ENCODE data around the gene INSYN2B.
A peak's percentile ranks its signal among the peaks of the same experiment; 100 is the strongest.
"Not testable (repeated sequence)": the region's sequence is repeated elsewhere in the genome, so short reads cannot be mapped to it uniquely, and the experiment has no call there.

The INSYN2B gene

DNA sequence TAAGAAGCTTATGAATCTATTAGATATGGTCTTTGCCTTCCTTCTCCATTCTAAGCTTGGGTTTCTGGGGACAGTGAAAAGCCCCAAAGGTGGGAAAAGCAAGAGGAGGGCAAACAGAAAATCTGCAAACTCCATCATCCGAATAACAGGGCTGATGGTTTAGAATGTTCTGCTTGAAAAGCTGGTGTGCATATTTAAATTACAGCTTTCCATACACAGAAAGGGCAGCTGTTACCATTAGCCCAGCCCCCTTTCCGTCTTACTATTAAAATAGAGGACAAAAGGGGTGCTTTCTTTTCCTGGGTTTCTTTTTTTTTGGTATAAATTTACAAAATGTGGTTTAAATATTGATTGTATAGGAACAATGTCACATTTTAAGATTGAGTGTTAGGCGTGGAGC, 22.0 kb downstream of the INSYN2B start:
- no peak overlapping the region for H3K4me3 ChIP-seq (ENCODE audit: insufficient read length, low read depth)
- no peak for TF ChIP-seq ZNF274 (IDR thresholded peaks at IDR 0.05; ENCODE audit: low read depth, low read length)
- no peak for TF ChIP-seq SUZ12 (IDR thresholded peaks at IDR 0.05; ENCODE audit: extremely low read depth, insufficient read depth, insufficient read length)
- TF ChIP-seq YY1 (IDR thresholded peaks at IDR 0.05; ENCODE audit: insufficient read depth, insufficient read length) = no peak
- H3K9ac ChIP-seq (ENCODE audit: insufficient read length, low read depth) = no peak overlapping the region
- no peaks in the 10 kb centered on the region for H3K4me1 ChIP-seq (ENCODE audit: insufficient read depth, insufficient read length)
- H3K36me3 ChIP-seq (ENCODE audit: insufficient read depth, insufficient read length, low read length) = no peaks in the 10 kb centered on the region
- no peak for DNase-seq (ENCODE audit: low read depth, low spot score)
- H3K27me3 ChIP-seq (ENCODE audit: insufficient read depth, insufficient read length) = no peaks in the 10 kb centered on the region
- H3K9me3 ChIP-seq (ENCODE audit: insufficient read depth, low read length) = no peaks in the 10 kb centered on the region

DNA sequence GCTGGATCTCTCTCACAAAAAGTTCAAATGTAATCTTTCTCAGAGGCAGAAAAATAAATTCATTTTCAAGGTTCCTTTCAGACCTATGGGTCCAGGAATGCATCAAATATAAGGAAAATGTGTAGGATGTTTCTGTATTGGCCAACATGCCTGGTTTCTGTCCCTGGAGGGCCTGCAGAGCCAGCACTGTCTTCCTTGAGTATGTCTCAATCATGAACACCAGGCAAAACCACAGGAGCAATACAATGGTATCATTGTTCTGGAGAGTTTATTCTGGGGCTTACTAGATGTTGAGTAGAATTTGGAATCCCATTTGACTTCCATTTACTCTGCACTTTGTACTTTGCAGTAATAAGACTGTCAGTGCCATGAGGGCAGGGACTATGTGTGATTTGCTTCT, 23.5 kb downstream of the INSYN2B start:
- Histone ChIP-seq H3K36me3 (ENCODE audit: insufficient read depth, insufficient read length, low read length) (no peaks in the 10 kb centered on the region), H3K4me3 (ENCODE audit: insufficient read length, low read depth) (no peak overlapping the region), H3K4me1 (ENCODE audit: insufficient read depth, insufficient read length) (no peaks in the 10 kb centered on the region), H3K9me3 (ENCODE audit: insufficient read depth, low read length) (no peaks in the 10 kb centered on the region), H3K27me3 (ENCODE audit: insufficient read depth, insufficient read length) (no peaks in the 10 kb centered on the region), H3K9ac (ENCODE audit: insufficient read length, low read depth) (no peak overlapping the region)
- no peak for TF ChIP-seq SUZ12 (IDR thresholded peaks at IDR 0.05; ENCODE audit: extremely low read depth, insufficient read depth, insufficient read length)
- TF ChIP-seq ZNF274 (IDR thresholded peaks at IDR 0.05; ENCODE audit: low read depth, low read length) = no peak
- no peak for TF ChIP-seq YY1 (IDR thresholded peaks at IDR 0.05; ENCODE audit: insufficient read depth, insufficient read length)
- no peak for DNase-seq (ENCODE audit: low read depth, low spot score)

GRCh38 chr5:169956126-169956525, 24.2 kb downstream of the INSYN2B start:
- no peak overlapping the region for H3K4me3 ChIP-seq (ENCODE audit: insufficient read length, low read depth)
- DNase-seq (ENCODE audit: low read depth, low spot score) = no peak
- TF ChIP-seq ZNF274 (IDR thresholded peaks at IDR 0.05; ENCODE audit: low read depth, low read length) (no peak), SUZ12 (IDR thresholded peaks at IDR 0.05; ENCODE audit: extremely low read depth, insufficient read depth, insufficient read length) (no peak), YY1 (IDR thresholded peaks at IDR 0.05; ENCODE audit: insufficient read depth, insufficient read length) (no peak)
- no peaks in the 10 kb centered on the region for H3K27me3 ChIP-seq (ENCODE audit: insufficient read depth, insufficient read length)
- H3K9ac ChIP-seq (ENCODE audit: insufficient read length, low read depth) = no peak overlapping the region
- no peaks in the 10 kb centered on the region for H3K4me1 ChIP-seq (ENCODE audit: insufficient read depth, insufficient read length)
- no peaks in the 10 kb centered on the region for H3K36me3 ChIP-seq (ENCODE audit: insufficient read depth, insufficient read length, low read length)
- no peaks in the 10 kb centered on the region for H3K9me3 ChIP-seq (ENCODE audit: insufficient read depth, low read length)

GRCh38 chr5:169954786-169955185, 25.5 kb downstream of the INSYN2B start:
- Histone ChIP-seq H3K4me1 (ENCODE audit: insufficient read depth, insufficient read length) (no peaks in the 10 kb centered on the region), H3K9me3 (ENCODE audit: insufficient read depth, low read length) (no peaks in the 10 kb centered on the region), H3K4me3 (ENCODE audit: insufficient read length, low read depth) (no peak overlapping the region), H3K27me3 (ENCODE audit: insufficient read depth, insufficient read length) (no peaks in the 10 kb centered on the region), H3K36me3 (ENCODE audit: insufficient read depth, insufficient read length, low read length) (no peaks in the 10 kb centered on the region), H3K9ac (ENCODE audit: insufficient read length, low read depth) (no peak overlapping the region)
- TF ChIP-seq SUZ12 (IDR thresholded peaks at IDR 0.05; ENCODE audit: extremely low read depth, insufficient read depth, insufficient read length) (no peak), ZNF274 (IDR thresholded peaks at IDR 0.05; ENCODE audit: low read depth, low read length) (no peak), YY1 (IDR thresholded peaks at IDR 0.05; ENCODE audit: insufficient read depth, insufficient read length) (no peak)
- DNase-seq (ENCODE audit: low read depth, low spot score) = no peak

DNA sequence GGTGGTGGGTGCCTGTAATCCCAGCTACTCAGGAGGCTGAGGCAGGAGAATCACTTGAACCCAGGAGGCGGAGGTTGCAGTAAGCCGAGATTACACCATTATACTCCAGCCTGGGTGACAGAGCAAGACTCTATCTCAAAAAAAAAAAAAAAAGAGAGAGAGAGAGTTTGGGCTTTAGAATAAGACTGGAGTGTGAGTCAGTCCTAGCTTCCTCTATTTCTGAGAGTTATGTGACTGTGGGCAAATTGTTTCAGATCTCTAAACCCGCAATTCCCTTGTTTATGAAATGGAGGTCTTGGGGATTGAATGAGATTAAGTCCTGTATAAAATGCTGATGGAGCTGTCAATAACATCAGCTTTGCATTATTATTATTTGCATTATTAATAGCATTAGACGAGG, 27.1 kb downstream of the INSYN2B start:
- not testable (repeated sequence) for H3K4me3 ChIP-seq (ENCODE audit: insufficient read length, low read depth); H3K9ac ChIP-seq (ENCODE audit: insufficient read length, low read depth); H3K4me1 ChIP-seq (ENCODE audit: insufficient read depth, insufficient read length); H3K27me3 ChIP-seq (ENCODE audit: insufficient read depth, insufficient read length); H3K9me3 ChIP-seq (ENCODE audit: insufficient read depth, low read length); H3K36me3 ChIP-seq (ENCODE audit: insufficient read depth, insufficient read length, low read length); DNase-seq (ENCODE audit: low read depth, low spot score)

DNA sequence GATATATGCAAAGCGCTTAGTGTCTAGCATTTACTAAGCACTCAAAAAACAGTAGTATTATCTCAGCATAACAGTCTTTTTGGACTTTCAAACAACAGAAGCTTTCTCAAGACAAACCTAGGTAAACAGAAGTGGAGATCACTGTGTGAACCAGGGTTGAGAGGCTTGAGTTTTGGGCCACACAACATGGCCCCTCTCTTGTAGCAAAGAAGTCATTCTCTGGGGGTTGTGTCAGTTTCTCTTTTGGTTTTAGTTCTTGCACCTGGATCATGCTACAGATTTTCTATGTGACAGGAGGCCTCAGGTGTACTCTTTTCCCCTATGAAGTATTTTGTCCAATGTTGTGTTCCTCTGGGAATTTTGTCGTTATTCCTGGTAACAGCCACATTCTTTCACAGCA, 30.0 kb downstream of the INSYN2B start:
- no peaks in the 10 kb centered on the region for H3K4me1 ChIP-seq (ENCODE audit: insufficient read depth, insufficient read length)

DNA sequence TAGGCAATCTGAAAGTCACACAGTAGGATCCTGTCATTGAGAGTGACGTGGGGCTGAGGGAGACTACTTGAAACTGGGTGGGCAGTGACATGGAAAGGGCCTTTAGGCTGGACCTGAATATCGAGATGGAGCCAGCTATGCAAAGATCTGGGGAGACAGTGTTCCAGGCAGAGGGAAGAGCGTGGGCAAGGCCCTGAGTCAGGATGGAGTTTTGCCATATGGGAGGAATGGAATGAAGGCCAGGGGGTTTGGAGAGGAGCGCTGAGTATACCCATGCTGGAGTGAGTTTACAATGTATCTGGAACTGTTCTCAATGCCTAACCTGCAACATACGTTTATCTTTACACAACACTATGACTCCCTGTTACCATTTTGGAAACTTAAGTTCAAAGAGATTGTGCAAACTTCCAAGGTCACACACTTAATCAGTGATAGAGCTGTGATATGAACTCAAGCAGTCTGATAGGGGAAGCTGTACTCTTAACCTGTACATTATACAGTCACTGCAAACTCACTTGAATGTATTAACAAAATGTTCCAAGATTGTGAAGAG, 33.5 kb downstream of the INSYN2B start:
- Histone ChIP-seq H3K9ac (ENCODE audit: insufficient read length, low read depth) (no peak overlapping the region), H3K4me1 (ENCODE audit: insufficient read depth, insufficient read length) (peaks cover 3% of the 10 kb centered on the region), H3K36me3 (ENCODE audit: insufficient read depth, insufficient read length, low read length) (no peaks in the 10 kb centered on the region), H3K4me3 (ENCODE audit: insufficient read length, low read depth) (no peak overlapping the region), H3K27me3 (ENCODE audit: insufficient read depth, insufficient read length) (no peaks in the 10 kb centered on the region), H3K9me3 (ENCODE audit: insufficient read depth, low read length) (no peaks in the 10 kb centered on the region)
- DNase-seq (ENCODE audit: low read depth, low spot score) = no peak
- no peak for TF ChIP-seq SUZ12 (IDR thresholded peaks at IDR 0.05; ENCODE audit: extremely low read depth, insufficient read depth, insufficient read length)
- no peak for TF ChIP-seq YY1 (IDR thresholded peaks at IDR 0.05; ENCODE audit: insufficient read depth, insufficient read length)
- TF ChIP-seq ZNF274 (IDR thresholded peaks at IDR 0.05; ENCODE audit: low read depth, low read length) = no peak

More for the DNA sequence above, 30.0 kb downstream of the INSYN2B start:
- no peaks in the 10 kb centered on the region for H3K9me3 ChIP-seq (ENCODE audit: insufficient read depth, low read length)
- TF ChIP-seq YY1 (IDR thresholded peaks at IDR 0.05; ENCODE audit: insufficient read depth, insufficient read length) = no peak
- TF ChIP-seq ZNF274 (IDR thresholded peaks at IDR 0.05; ENCODE audit: low read depth, low read length) = no peak
- no peak for TF ChIP-seq SUZ12 (IDR thresholded peaks at IDR 0.05; ENCODE audit: extremely low read depth, insufficient read depth, insufficient read length)
- no peak overlapping the region for H3K4me3 ChIP-seq (ENCODE audit: insufficient read length, low read depth)
- no peak overlapping the region for H3K9ac ChIP-seq (ENCODE audit: insufficient read length, low read depth)
- DNase-seq (ENCODE audit: low read depth, low spot score) = no peak
- no peaks in the 10 kb centered on the region for H3K27me3 ChIP-seq (ENCODE audit: insufficient read depth, insufficient read length)
- H3K36me3 ChIP-seq (ENCODE audit: insufficient read depth, insufficient read length, low read length) = no peaks in the 10 kb centered on the region

DNA sequence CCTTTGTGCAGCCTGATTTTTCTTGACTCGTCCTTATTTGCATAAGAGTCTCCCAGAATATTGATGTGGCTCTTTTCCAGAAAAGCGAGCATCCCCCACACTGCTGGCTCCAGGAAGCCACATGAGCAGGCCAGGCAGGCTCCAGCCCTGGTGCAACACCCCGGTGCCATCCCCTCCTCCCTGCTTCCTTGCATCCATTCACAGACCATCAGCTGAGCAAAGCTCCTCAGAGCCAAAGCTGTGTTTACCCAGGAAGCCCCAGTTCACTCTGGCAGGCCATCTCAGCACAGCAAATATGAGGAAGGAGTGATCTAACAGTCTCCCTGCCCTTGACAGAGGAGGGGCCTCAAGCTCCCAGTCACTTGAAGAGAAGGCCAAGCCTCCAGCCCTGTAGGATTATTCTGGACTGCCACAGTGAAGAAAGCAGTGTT, 34.4 kb downstream of the INSYN2B start:
- DNase-seq (ENCODE audit: low read depth, low spot score) = peak; percentile 22

More for the DNA sequence above, 34.4 kb downstream of the INSYN2B start:
- Histone ChIP-seq H3K4me1 (ENCODE audit: insufficient read depth, insufficient read length) (peaks cover 3% of the 10 kb centered on the region), H3K4me3 (ENCODE audit: insufficient read length, low read depth) (no peak overlapping the region), H3K36me3 (ENCODE audit: insufficient read depth, insufficient read length, low read length) (no peaks in the 10 kb centered on the region), H3K9ac (ENCODE audit: insufficient read length, low read depth) (peak overlapping the region; percentile 17), H3K9me3 (ENCODE audit: insufficient read depth, low read length) (no peaks in the 10 kb centered on the region), H3K27me3 (ENCODE audit: insufficient read depth, insufficient read length) (no peaks in the 10 kb centered on the region)
- TF ChIP-seq SUZ12 (IDR thresholded peaks at IDR 0.05; ENCODE audit: extremely low read depth, insufficient read depth, insufficient read length) (no peak), YY1 (IDR thresholded peaks at IDR 0.05; ENCODE audit: insufficient read depth, insufficient read length) (no peak), ZNF274 (IDR thresholded peaks at IDR 0.05; ENCODE audit: low read depth, low read length) (no peak)

Data from NT2/D1 (cell line).